HCT116 (cell line): ENCODE measurements around the gene PTCH2. TPM values are rescaled to one million over a fixed set of nuclear protein-coding genes. Genes with fewer than 3 reads are reported as not detected.

Experiments
- ATAC-seq: fragments of 200-7000 bp; cut with Tn5 transposase; 2 replicates; pipeline ENCODE4 v1.9.1; 2020; ENCODE audit warnings: mild to moderate bottlenecking, moderate library complexity
- BruUV-seq: library from RNA; stranded (reverse); fragments of 400-500 nt; replicated peaks from 2 replicates; lab custom pipeline; 2021; lab: Mats Ljungman, UMichigan
- CTCF ChIA-PET: fragments of 300-600 bp; sonication (Branson Sonifier 250); formaldehyde crosslinking; loops from one replicate; lab custom pipeline; 2021; ENCODE audit warnings: antibody characterized with exemption; lab: Charles Lee
- POLR2A ChIA-PET: fragments of 300-600, 350-600 bp; sonication (Branson Sonifier 250); formaldehyde crosslinking; loops from one replicate; lab custom pipeline; 2021; ENCODE audit warnings: antibody characterized with exemption; lab: Charles Lee
- RAD21 ChIA-PET, 2 experiments: fragments of 300-600 bp; sonication (Branson Sonifier 250); formaldehyde crosslinking; loops; one replicate each; lab custom pipeline; 2023; ENCODE audit warnings: low total read pairs in 2 of 2; ENCODE audit not compliant: uncharacterized antibody in 2 of 2, unreplicated experiment in 2 of 2, low non-redundant PET in 1 of 2; lab: Charles Lee
- DNase-seq: peaks from one replicate; pipeline ENCODE4 v3.0.0-alpha.2; 2010; ENCODE audit warnings: low read depth, low spot score
- H2AFZ ChIP-seq: fragments of 200-600 bp; shearing (Covaris generic), sonication (generic); 2 replicates; pipeline ENCODE4 v1.6.1; 2017; ENCODE audit warnings: low read depth, mixed run types, mixed read lengths, antibody characterized with exemption, low read length; ENCODE audit not compliant: poor library complexity, severe bottlenecking
- H3K27ac ChIP-seq: 2 replicates; pipeline ENCODE4 v1.5.1; 2012; ENCODE audit warnings: low read depth, low read length
- H3K27me3 ChIP-seq: fragments of 200-600 bp; sonication (generic); 2 replicates; pipeline ENCODE4 v1.6.1; 2016; ENCODE audit warnings: mixed run types, low read length, mixed read lengths; ENCODE audit not compliant: insufficient read depth
- H3K36me3 ChIP-seq, 2 experiments: fragments of 200-500 bp in 1 of 2; fragments of 200-600 bp in 1 of 2; sonication (Bioruptor generic) in 1 of 2; sonication (generic) in 1 of 2; 2 replicates each; pipeline versions ENCODE4 v1.5.1 to v1.6.1; 2014 to 2016; ENCODE audit warnings: low read length in 2 of 2, inconsistent platforms in 1 of 2, mixed read lengths in 1 of 2, mixed run types in 1 of 2; ENCODE audit not compliant: insufficient read depth in 2 of 2, control insufficient read depth in 1 of 2
- H3K4me1 ChIP-seq, 2 experiments: fragments of 200-600 bp in 1 of 2; sonication (generic) in 1 of 2; 2 replicates each; pipeline versions ENCODE4 v1.5.1 to v1.6.1; 2012 to 2017; ENCODE audit warnings: low read length in 2 of 2, inconsistent platforms in 1 of 2, mild to moderate bottlenecking in 1 of 2, mixed read lengths in 1 of 2, mixed run types in 1 of 2, moderate library complexity in 1 of 2; ENCODE audit not compliant: insufficient read depth in 2 of 2, control insufficient read depth in 1 of 2
- H3K4me2 ChIP-seq: fragments of 200-600 bp; sonication (generic); 2 replicates; pipeline ENCODE4 v1.6.1; 2017; ENCODE audit warnings: mixed run types, low read length, mixed read lengths
- H3K4me3 ChIP-seq, 2 experiments: fragments of 200-600 bp in 1 of 2; sonication (generic) in 1 of 2; replicated peaks in 1 of 2; 2 replicates each; pipeline ENCODE4 v1.5.1; 2011 to 2016; ENCODE audit warnings: low read length in 2 of 2, control low read depth in 1 of 2, low read depth in 1 of 2, mild to moderate bottlenecking in 1 of 2, mixed read lengths in 1 of 2, mixed run types in 1 of 2
- H3K79me2 ChIP-seq: fragments of 200-600 bp; sonication (generic); 2 replicates; pipeline ENCODE4 v1.6.1; 2017; ENCODE audit warnings: mild to moderate bottlenecking, mixed run types, low read length, moderate library complexity, mixed read lengths; ENCODE audit not compliant: insufficient read depth
- H3K9ac ChIP-seq: fragments of 200-600 bp; sonication (generic); 2 replicates; pipeline ENCODE4 v1.6.1; 2016; ENCODE audit warnings: low read length, mixed read lengths
- H3K9me2 ChIP-seq: fragments of 200-600 bp; sonication (generic), shearing (Covaris generic); 2 replicates; pipeline ENCODE4 v1.6.1; 2017; ENCODE audit warnings: mixed run types, mild to moderate bottlenecking, moderate library complexity; ENCODE audit not compliant: insufficient read depth
- H3K9me3 ChIP-seq, 2 experiments: fragments of 200-500 bp in 1 of 2; fragments of 200-600 bp in 1 of 2; sonication (Bioruptor generic) in 1 of 2; sonication (generic) in 1 of 2; 2 replicates each; pipeline ENCODE4 v1.6.1; 2014 to 2017; ENCODE audit warnings: low read length in 2 of 2, mixed read lengths in 2 of 2, inconsistent platforms in 1 of 2, low read depth in 1 of 2, mild to moderate bottlenecking in 1 of 2, mixed run types in 1 of 2, moderate library complexity in 1 of 2; ENCODE audit not compliant: control insufficient read depth in 1 of 2, insufficient read depth in 1 of 2
- H4K20me1 ChIP-seq: fragments of 200-600 bp; sonication (generic), shearing (Covaris generic); 2 replicates; pipeline ENCODE4 v1.6.1; 2017; ENCODE audit warnings: mixed run types, mild to moderate bottlenecking, moderate library complexity; ENCODE audit not compliant: insufficient read depth
- CEBPB ChIP-seq: IDR thresholded peaks from 2 replicates; pipeline ENCODE4 v1.6.1; 2012; ENCODE audit warnings: low read depth
- EGR1 ChIP-seq: IDR thresholded peaks from 2 replicates; pipeline ENCODE4 v1.6.1; 2012; ENCODE audit warnings: low read depth
- ELF1 ChIP-seq: IDR thresholded peaks from 2 replicates; pipeline ENCODE4 v1.6.1; 2012; ENCODE audit warnings: low read depth, borderline replicate concordance
- EZH2 ChIP-seq: fragments of 200-600 bp; sonication (generic); IDR thresholded peaks from 2 replicates; pipeline ENCODE4 v1.6.1; 2017; ENCODE audit warnings: antibody characterized with exemption, mixed run types
- EZH2phosphoT487 ChIP-seq: fragments of 200-600 bp; IDR thresholded peaks from 2 replicates; pipeline ENCODE4 v1.6.1; 2018; ENCODE audit warnings: antibody characterized with exemption, borderline replicate concordance
- FOSL1 ChIP-seq: IDR thresholded peaks from 2 replicates; pipeline ENCODE4 v1.6.1; 2012; ENCODE audit warnings: low read depth
- POLR2A ChIP-seq: IDR thresholded peaks from 2 replicates; pipeline ENCODE4 v1.7.0; 2011; ENCODE audit warnings: borderline replicate concordance; ENCODE audit not compliant: insufficient read depth, insufficient read length; ENCODE audit errors: extremely low read depth
- POLR2AphosphoS5 ChIP-seq: IDR thresholded peaks from 2 replicates; pipeline ENCODE4 v1.6.1; 2011; ENCODE audit warnings: mild to moderate bottlenecking, low read depth, low read length, moderate library complexity
- RAD21 ChIP-seq: IDR thresholded peaks from 2 replicates; pipeline ENCODE4 v1.6.1; 2012; ENCODE audit warnings: low read depth, mild to moderate bottlenecking
- REST ChIP-seq: IDR thresholded peaks from 2 replicates; pipeline ENCODE4 v1.6.1; 2012; ENCODE audit warnings: low read depth
- SP1 ChIP-seq: IDR thresholded peaks from 2 replicates; pipeline ENCODE4 v1.6.1; 2012; ENCODE audit warnings: low read depth
- SRF ChIP-seq: IDR thresholded peaks from 2 replicates; pipeline ENCODE4 v1.6.1; 2012; ENCODE audit warnings: low read depth
- ZBTB33 ChIP-seq: IDR thresholded peaks from 2 replicates; pipeline ENCODE4 v1.6.1; 2011; ENCODE audit warnings: mild to moderate bottlenecking, low read length, moderate library complexity; ENCODE audit not compliant: insufficient replicate concordance; ENCODE audit errors: extremely low read depth
- intact Hi-C: fragments of 100-400 bp; cut with micrococcal nuclease; formaldehyde crosslinking; loops from 2 replicates; pipeline ENCODE4 v1.10.0; 2022
- total RNA-seq: library from RNA; stranded (reverse); gene quantifications from one replicate; pipeline ENCODE4 v1.2.1, GENCODE V29; 2021; ENCODE audit not compliant: unreplicated experiment

PTCH2 gene
- total RNA-seq, 1 experiment from 2014 or later, result 1.3 TPM

- Histone ChIP-seq H4K20me1 (no peaks in the 10 kb centered on the region), H3K4me3 (no peak overlapping the region), H3K36me3 (no peaks in the 10 kb centered on the region), H2AFZ (no peak overlapping the region), H3K27me3 (no peaks in the 10 kb centered on the region), H3K9me2 (no peaks in the 10 kb centered on the region), H3K4me2 (no peak overlapping the region), H3K79me2 (no peaks in the 10 kb centered on the region), H3K4me1 (no peaks in the 10 kb centered on the region; a peak in 1 of 4 replicates), H3K9ac (no peak overlapping the region), H3K9me3 (no peaks in the 10 kb centered on the region), H3K27ac (no peak overlapping the region)
- DNase-seq (no peak), ATAC-seq (no peak)
- BruUV-seq, result no TSS peak
- ChIA-PET POLR2A (no interaction called here), CTCF (no interaction called here), RAD21 (no interaction called here)
- TF ChIP-seq ELF1, result no peak
- no peak for TF ChIP-seq FOSL1
- no peak for TF ChIP-seq RAD21
- TF ChIP-seq POLR2AphosphoS5, result no peak
- no peak for TF ChIP-seq EZH2phosphoT487
- no peak for TF ChIP-seq EGR1
- TF ChIP-seq EZH2, result no peak
- TF ChIP-seq POLR2A, result no peak
- TF ChIP-seq REST, result no peak
- no peak for TF ChIP-seq SRF
- TF ChIP-seq ZBTB33, result no peak
- TF ChIP-seq CEBPB, result no peak
- no peak for TF ChIP-seq SP1
- intact Hi-C loops, result no loop called here
Measured at GRCh38 chr1:44851308-44851707, 8.3 kb upstream of the PTCH2 start.
